SIG-M5 (cell line): ENCODE data around the gene CDCA8.

ENCODE experiments used
- DNase-seq: peaks from one replicate; lab custom pipeline; 2025; lab: John Stamatoyannopoulos, UW

Gene CDCA8

GRCh38 chr1:37692078-37692833 lies at the start of gene CDCA8:
Gene CDCA8 (plus strand): TSS chr1:37692516. CDS start chr1:37692691, 175 bp downstream.
- DNase-seq = peak; percentile 90

GRCh38 chr1:37647281-37647680 lies 45.0 kb upstream of the CDCA8 start:
- no peak for DNase-seq

GRCh38 chr1:37650173-37650572 lies 42.1 kb upstream of the CDCA8 start:
- DNase-seq = no peak

GRCh38 chr1:37650721-37651120 lies 41.6 kb upstream of the CDCA8 start:
- no peak for DNase-seq

GRCh38 chr1:37651803-37652202 lies 40.5 kb upstream of the CDCA8 start:
- no peak for DNase-seq

- DNase-seq = no peak
Measured at GRCh38 chr1:37652976-37653375, 39.3 kb upstream of the CDCA8 start.

- no peak for DNase-seq
Measured at GRCh38 chr1:37653906-37654305, 38.4 kb upstream of the CDCA8 start.

GRCh38 chr1:37655274-37655673 lies 37.0 kb upstream of the CDCA8 start:
- no peak for DNase-seq

GRCh38 chr1:37656026-37656425 lies 36.3 kb upstream of the CDCA8 start:
- DNase-seq = no peak

- no peak for DNase-seq
Measured at GRCh38 chr1:37656881-37657280, 35.4 kb upstream of the CDCA8 start.

GRCh38 chr1:37657620-37658412 lies 34.5 kb upstream of the CDCA8 start:
- no peak for DNase-seq

- no peak for DNase-seq
Measured at GRCh38 chr1:37658486-37658885, 33.8 kb upstream of the CDCA8 start.

- no peak for DNase-seq
Measured at GRCh38 chr1:37660664-37661063, 31.7 kb upstream of the CDCA8 start.

- no peak for DNase-seq
Measured at GRCh38 chr1:37661401-37661800, 30.9 kb upstream of the CDCA8 start.

- no peak for DNase-seq
Measured at GRCh38 chr1:37662031-37662755, 30.1 kb upstream of the CDCA8 start.

GRCh38 chr1:37663426-37664000 lies 28.8 kb upstream of the CDCA8 start:
- DNase-seq = no peak

GRCh38 chr1:37666241-37666867 lies 26.0 kb upstream of the CDCA8 start:
- no peak for DNase-seq

GRCh38 chr1:37667023-37667671 lies 25.2 kb upstream of the CDCA8 start:
- DNase-seq = no peak

- no peak for DNase-seq
Measured at GRCh38 chr1:37670133-37670532, 22.2 kb upstream of the CDCA8 start.

GRCh38 chr1:37671261-37671660 lies 21.1 kb upstream of the CDCA8 start:
- DNase-seq = no peak

GRCh38 chr1:37672136-37672870 lies 20.0 kb upstream of the CDCA8 start:
- DNase-seq = no peak
